Inflammatory macrophage treated with lipopolysaccharide for 1 hour (primary cell): ENCODE results near the gene APCDD1L.
"Not testable (repeated sequence)": the region's sequence is repeated elsewhere in the genome, so short reads cannot be mapped to it uniquely, and the experiment has no call there.

Experiments
- DNase-seq, 2 donors: peaks; one replicate each; pipeline ENCODE4 v3.0.0-alpha.2; 2020 to 2022

Gene APCDD1L

DNA sequence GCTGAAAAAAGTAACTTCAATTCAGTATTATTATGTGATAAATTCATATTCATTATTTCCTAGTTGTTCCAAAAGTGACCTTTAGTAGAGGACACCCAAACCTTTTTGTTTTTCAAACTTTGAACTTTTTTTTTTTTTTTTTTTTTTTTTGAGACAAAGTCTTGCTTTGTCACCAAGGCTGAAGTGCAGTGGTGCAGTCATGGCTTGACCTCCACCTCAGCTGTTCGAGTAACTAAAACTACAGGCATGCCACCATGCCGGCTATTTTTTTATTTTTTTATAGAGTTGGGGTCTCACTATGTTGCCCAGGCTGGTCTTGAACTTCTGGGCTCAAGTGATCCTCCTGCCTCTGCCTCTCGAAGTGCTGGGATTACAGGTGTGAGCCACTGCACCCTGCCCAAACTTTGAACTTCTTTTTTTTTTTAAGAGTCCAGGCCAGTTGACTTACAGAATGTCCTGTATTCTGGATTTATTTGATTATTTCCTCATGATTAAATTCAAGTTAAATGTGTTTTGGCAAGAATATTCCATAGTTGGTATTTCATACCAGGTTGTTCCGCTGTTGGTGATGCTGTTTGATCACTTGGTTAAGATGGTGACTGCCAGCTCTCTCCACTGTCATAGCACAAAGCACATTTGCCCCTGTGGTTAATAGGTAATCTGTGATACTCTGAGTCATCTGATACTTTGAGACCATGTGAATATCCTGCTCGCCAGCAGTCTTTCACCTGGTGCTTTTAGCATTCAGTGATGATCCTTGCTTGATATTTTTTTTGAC is 78.1 kb downstream of the APCDD1L start:
- DNase-seq: no peak

DNA sequence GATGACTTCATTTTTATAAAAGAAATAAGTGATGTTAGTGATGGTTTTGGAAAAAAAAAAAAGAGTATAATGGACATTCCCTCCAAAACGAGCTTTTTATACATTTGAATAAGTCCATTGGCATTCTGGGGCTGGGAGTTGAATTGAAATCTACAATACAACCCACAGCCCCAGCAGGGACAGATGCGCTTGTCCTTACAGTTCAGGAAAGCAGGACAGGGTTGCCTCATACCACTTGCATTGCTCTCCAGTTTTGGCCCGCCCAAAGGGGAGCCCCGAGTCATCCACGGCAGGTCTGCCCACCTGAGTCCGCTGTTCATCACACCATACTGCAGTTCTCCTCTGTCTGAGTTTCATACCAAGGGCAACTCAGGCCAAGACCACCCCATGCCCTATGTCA is 80.0 kb downstream of the APCDD1L start:
- no peak for DNase-seq

GRCh38 chr20:58434326-58434725 is 80.9 kb downstream of the APCDD1L start:
- DNase-seq: no peak

DNA sequence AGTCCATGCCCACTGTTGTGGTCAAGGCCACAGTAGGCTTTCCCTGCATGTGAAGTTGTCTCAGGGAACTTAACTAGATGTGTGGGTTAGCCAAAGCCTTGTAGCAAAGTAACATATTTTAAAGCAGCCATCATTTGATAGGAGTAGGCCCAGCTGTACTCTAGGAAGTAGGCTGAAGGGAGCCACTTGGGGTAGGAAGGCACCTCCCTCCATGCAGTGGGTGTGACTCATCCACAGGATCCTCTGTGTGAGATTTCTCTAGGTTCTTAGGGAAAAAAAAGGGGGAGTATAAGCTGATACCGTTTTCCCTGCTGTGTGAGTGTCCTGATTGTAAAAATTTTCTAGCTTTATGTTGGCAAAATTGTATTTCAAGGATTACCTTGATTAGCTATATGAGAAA is 81.4 kb downstream of the APCDD1L start:
- peak in 1 of 2 donors; percentile 17 for DNase-seq

DNA sequence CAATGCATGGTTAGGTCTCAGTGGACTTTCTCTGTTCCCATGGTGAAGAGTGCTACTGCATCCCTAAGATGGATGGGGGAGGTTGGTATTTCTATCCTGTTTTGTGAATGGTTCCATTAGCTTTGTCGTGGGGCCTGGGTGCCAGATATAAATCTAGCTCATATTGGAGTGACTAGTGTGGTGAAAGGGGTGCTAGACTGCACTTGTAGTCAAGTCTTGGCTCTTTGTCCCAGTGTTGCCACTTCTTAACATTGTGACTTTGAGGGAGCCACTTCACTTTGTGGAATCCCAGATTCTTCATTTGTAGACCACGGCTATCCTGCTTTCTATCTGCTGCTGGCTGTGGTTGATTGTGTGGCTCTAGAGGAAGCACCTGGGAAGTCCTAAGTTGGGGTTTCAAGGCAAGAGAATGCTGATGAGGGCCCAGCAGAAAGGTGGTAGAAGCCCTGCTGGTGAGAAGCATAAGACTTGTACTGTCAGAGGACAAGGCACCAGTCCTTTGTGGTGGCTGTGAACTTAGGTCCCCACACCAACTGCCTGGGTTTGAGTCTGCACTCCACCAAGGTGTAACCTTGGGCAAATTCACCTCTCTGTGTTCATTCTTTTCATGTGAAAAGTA is 82.1 kb downstream of the APCDD1L start:
- DNase-seq: no peak

DNA sequence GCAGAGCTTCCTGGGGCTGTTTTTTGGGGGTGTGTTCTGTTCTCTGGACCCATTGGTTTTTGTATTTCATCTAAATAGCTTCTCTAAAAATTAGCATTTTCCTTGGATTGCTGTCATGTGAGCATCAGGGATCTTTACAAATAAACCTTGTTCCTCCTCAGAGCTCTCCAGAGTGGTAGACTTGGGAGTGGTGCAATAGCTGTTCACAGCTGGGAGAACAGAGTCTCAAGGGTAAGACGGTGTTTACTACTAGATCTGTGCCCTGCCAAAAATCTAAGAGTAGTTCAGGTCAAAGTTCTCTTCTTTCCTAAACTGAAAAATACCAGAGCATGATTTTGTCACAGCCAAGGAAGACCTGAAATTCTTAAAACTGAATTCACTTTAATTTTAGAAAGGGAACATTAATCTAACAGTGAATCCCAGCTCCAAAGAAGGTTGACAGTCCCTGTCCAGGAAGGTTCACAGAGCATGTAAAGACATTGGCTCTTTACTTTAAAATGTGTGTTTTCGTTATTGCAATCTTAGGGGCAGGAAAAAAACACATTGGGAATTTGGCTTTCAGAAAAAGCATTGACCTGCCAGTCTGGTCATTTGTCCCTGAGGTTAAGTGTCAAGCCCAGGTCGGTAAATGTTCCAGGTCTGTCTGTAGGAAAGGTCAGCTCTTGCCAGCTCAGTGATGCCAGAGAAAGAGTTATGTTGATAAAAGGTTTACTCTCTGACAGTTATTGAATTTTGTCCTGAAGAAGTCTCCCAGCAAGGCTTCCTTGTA is 82.8 kb downstream of the APCDD1L start:
- peak; percentile 7 to 41 for DNase-seq

DNA sequence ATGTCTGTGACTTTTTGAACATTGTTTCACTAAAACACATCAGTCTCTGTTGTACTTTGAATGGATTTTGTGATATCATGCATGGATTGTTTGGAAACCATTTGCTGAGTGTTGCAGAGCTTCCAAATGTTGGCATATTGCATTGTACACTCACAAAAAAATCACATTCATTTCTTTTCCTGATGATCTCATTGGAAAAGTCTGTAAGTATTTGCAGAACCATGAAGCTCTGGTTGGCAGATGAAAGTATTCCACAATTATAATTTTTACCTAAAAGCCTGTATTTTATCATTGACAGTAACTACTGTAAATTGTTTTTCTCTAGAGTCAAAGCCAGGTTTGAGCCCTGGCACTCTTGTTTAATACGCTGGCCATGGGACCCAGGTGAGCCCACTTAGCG is 84.1 kb downstream of the APCDD1L start:
- no peak for DNase-seq

DNA sequence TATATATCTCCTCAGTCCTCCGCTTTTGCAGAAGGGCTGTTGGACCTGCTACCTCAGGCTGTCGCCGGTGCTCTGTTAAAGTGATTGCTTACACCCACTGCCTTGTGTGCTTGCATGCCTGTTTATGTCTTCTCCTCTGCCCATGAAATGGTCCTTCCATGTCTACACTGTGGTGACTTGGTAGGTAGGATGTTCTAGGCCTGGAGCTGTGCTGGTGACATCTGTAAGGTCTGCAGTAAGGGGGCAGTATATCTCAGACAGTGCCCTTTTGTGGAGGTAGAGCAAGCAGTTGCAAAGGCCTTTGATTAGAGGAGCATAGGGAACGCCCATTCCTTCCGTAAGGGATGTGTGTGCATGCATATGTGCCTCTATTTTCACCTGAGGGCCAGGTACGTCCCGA is 85.9 kb downstream of the APCDD1L start:
- no peak for DNase-seq

- DNase-seq: no peak
Observed at GRCh38 chr20:58428364-58428763, 86.8 kb downstream of the APCDD1L start.

DNA sequence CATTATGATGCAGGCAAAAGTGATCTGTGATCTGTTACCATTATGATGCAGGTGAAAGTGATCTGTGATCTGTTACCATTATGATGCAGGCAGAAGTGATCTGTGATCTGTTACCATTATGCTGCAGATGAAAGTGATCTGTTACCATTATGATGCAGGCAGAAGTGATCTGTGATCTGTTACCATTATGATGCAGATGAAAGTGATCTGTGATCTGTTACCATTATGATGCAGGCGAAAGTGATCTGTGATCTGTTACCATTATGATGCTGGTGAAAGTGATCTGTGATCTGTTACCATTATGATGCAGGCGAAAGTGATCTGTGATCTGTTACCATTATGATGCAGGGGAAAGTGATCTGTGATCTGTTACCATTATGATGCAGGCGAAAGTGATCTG is 87.6 kb downstream of the APCDD1L start:
- DNase-seq: not testable (repeated sequence)

DNA sequence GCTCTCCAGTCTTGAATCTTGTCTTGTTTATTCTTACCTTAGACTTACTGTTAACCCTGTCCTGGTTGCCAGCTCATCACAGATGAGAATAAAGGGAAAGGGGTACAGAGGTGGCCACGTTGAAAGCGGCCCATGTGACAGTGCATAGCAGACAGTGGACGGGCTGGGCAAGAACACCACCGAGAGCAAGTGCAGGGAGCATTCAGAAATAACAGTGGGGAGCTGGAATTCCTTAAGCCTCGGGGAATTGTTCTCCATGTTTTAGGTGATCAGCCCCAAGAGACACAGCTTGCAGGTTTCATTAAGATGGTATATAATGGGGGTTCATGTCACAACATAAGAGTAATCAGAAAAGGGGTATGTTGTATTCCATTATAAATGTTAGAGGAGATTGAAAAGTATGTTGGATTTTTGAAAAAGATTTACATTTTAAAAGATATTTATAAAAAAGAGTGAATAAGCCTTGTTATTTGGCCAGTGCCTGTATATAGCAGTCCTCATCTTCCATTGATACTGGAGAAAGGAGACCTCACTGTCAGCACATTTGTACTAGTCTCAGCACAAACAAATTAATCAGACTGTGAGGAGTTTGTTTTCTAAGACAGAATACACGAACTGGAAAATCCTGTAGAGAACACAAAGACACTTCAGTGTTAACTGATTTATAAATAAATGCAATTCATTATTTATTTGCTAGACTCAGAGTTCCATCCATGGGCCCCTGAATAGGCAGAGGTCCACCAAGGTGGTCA is 90.8 kb downstream of the APCDD1L start:
- DNase-seq: no peak

DNA sequence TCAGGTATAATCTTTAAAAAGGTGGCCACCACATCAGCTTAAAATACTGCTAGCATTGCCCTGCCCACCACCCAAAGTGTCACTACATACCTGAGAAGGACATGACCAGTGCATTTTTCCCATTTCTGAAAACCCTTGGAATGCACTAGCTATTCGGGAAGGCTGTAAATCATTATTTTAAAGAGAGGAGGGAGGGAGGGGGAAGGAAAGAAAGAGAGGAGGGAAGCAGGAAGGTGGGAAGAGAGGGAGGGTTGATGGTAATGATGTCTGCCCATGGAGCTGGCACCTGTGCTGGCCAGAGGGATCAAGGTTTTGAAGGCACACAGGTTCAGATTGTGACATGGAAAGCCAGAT is 93.7 kb downstream of the APCDD1L start:
- DNase-seq: no peak

DNA sequence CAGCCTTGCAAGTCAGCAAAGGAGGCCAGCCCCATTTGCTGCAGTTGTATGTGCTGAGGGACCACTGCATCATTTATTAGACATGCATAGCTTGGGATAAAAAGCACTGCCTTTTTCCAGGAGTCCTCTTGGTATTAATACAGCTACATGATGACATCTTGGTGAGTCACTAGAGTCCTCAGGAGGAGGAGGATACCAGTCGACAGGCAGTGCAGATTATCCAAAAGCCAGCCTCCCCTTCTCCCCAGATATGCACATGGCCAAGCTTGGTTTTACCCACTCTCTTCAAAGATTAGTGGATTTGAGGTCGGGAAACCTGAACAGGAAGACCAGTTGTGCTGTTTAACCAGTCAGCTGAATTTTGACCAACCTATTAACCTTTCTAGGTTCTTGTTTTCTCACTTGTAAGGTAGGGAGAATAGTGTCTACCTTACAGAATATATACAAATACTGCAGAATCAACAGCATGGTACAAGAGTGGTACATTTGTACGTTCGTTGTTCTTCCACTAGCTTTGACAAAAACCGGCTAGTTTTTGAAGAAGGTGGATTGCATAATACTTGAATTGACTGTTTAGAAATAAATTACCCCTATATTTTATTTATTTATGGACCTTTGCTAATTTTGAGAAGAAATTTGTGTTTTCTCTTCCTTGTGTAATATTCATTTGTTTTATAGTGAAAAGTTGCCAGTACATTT is 94.3 kb downstream of the APCDD1L start:
- no peak for DNase-seq

GRCh38 chr20:58418949-58419748 is 96.0 kb downstream of the APCDD1L start:
- no peak for DNase-seq

- no peak for DNase-seq
Observed at GRCh38 chr20:58417438-58417837, 97.8 kb downstream of the APCDD1L start.

- DNase-seq: no peak
Observed at GRCh38 chr20:58416835-58417234, 98.4 kb downstream of the APCDD1L start.

DNA sequence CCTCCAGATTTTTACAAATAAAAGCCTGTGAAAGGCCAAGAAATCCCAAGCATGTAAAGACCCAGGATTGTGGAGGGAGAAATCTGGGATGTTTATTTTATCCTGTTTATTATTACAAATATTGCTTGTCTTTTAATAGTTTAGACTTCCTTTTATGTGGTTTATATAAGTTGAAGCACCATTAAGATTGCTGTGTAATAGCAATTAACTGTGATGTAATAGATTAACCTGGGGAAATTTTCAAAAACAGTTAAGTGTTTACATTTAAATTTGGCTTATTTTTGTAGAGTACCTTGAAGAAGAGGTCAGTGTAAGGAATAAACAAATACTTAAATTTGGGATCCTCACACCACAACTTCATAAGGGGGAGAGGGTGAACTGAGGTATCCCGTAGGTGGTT is 99.1 kb downstream of the APCDD1L start:
- DNase-seq: no peak

DNA sequence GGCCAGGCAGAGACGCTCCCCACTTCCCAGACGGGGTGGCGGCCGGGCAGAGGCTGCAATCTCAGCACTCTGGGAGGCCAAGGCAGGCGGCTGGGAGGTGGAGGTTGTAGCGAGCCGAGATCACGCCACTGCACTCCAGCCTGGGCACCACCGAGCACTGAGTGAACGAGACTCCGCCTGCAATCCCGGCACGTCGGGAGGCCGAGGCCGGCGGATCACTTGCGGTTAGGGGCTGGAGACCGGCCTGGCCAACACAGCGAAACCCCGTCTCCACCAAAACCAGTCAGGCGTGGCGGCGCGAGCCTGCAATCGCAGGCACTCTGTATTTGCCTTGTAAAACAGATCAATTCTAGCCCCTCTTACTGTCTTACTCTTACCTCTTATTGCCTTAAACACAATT is 100.4 kb downstream of the APCDD1L start:
- DNase-seq: not testable (repeated sequence)

- DNase-seq: not testable (repeated sequence)
Observed at GRCh38 chr20:58414216-58414615, 101.0 kb downstream of the APCDD1L start.
